Esophagus muscularis mucosa (tissue), 4 donors: ENCODE results near the gene ZNF263. TPM values are rescaled to one million over a fixed set of nuclear protein-coding genes. Genes with fewer than 3 reads are reported as not detected.

Experiments used
- DNase-seq: peaks from one replicate; pipeline ENCODE4 v3.0.0-alpha.2; 2017; ENCODE audit errors: extremely low spot score
- H3K27ac ChIP-seq, 4 donors: fragments of 200-600 bp; sonication (generic); replicated peaks in 1 of 4; 1 replicate in 3 of 4; 2 replicates in 1 of 4; pipeline ENCODE4 v1.5.1; 2016 to 2019; ENCODE audit warnings: mild to moderate bottlenecking in 1 of 4
- H3K27me3 ChIP-seq, 4 donors: fragments of 200-600 bp; sonication (generic); one replicate each; pipeline versions ENCODE4 v1.5.1 to v1.6.0; 2016 to 2019
- H3K36me3 ChIP-seq, 4 donors: fragments of 200-600 bp; sonication (generic); one replicate each; pipeline ENCODE4 v1.5.1; 2016 to 2019
- H3K4me1 ChIP-seq, 4 donors: fragments of 200-600 bp; sonication (generic); one replicate each; pipeline ENCODE4 v1.5.1; 2016 to 2019
- H3K4me3 ChIP-seq, 4 donors: fragments of 200-600 bp; sonication (generic); 1 replicate in 2 of 4; 2 replicates in 2 of 4; pipeline ENCODE4 v1.5.1; 2016 to 2019; ENCODE audit warnings: mild to moderate bottlenecking in 4 of 4, moderate library complexity in 1 of 4
- H3K9me3 ChIP-seq, 4 donors: fragments of 200-600 bp; sonication (generic); 1 replicate in 3 of 4; 2 replicates in 1 of 4; pipeline ENCODE4 v1.5.1; 2016 to 2019
- CTCF ChIP-seq, 3 experiments: fragments of 200-600 bp in 2 of 3; fragments of 450-650 bp in 1 of 3; sonication (generic) in 2 of 3; IDR thresholded peaks; one replicate each; pipeline ENCODE4 v1.5.1; 2017 to 2019; ENCODE audit warnings: antibody characterized with exemption in 3 of 3, mild to moderate bottlenecking in 2 of 3, moderate library complexity in 1 of 3
- EP300 ChIP-seq: sonication (generic); formaldehyde crosslinking; IDR thresholded peaks from one replicate; pipeline ENCODE4 v1.6.1; 2017; ENCODE audit warnings: antibody characterized with exemption
- POLR2A ChIP-seq: fragments of 450-650 bp; IDR thresholded peaks from one replicate; pipeline ENCODE4 v1.6.1; 2017; ENCODE audit warnings: antibody characterized with exemption, moderate library complexity, mild to moderate bottlenecking, low read depth
- POLR2AphosphoS5 ChIP-seq, 2 donors: sonication (generic); formaldehyde crosslinking; IDR thresholded peaks; one replicate each; pipeline ENCODE4 v1.6.1; 2017; ENCODE audit warnings: antibody characterized with exemption in 2 of 2
- WGBS: methylation state at CpG from one replicate; pipeline ENCODE4 v1.1.5; 2018; 5-methylcytosine and 5-hydroxymethylcytosine counted together
- intact Hi-C: fragments of 100-400 bp; cut with DNase I; formaldehyde crosslinking; loops from one replicate; pipeline ENCODE4 v1.15.1; 2023
- total RNA-seq, 4 donors: library from RNA; depleted of rRNA; stranded (reverse); fragments of >200 nt; gene quantifications; one replicate each; pipeline versions ENCODE4 v1.1.0 to v1.2.1, GENCODE V29; 2016

The ZNF263 gene
- total RNA-seq, 4 donors from 2014 or later: 31.1 to 54.3 (median 42.8) TPM

GRCh38 chr16:3305109-3306068, 22.1 kb downstream of the ZNF263 start, which contains the start of the genes TIGD7 and ZNF75A:
TIGD7 (minus strand) TSS chr16:3305430; CDS start chr16:3300614, 4,816 bp downstream.
ZNF75A (plus strand) TSS chr16:3305497; CDS start chr16:3308429, 2,932 bp downstream.
- intact Hi-C loops: no loop called here
- peak; percentile 95 for DNase-seq

GRCh38 chr16:3306078-3306477, 22.8 kb downstream of the ZNF263 start:
- Histone ChIP-seq H3K4me3 (peak overlapping the region; percentile 59 to 96 (median 74)), H3K36me3 (peaks cover 12 to 58% (median 35%) of the 10 kb centered on the region in 4 donors), H3K27me3 (no peaks in the 10 kb centered on the region), H3K4me1 (peaks cover 17 to 26% (median 20%) of the 10 kb centered on the region in 4 donors), H3K9me3 (peaks cover 0 to 87% (median 64%) of the 10 kb centered on the region in 4 donors), H3K27ac (peak overlapping the region; percentile 86 to 94 (median 90))
- DNase-seq: no peak
- TF ChIP-seq POLR2AphosphoS5 (IDR thresholded peaks at IDR 0.05) (no peak), POLR2A (no peak), CTCF (IDR thresholded peaks at IDR 0.05) (no peak), EP300 (no peak)
- whole genome bisulfite sequencing: 68% methylated on average over 11 of the region's 11 CpGs
- intact Hi-C loops: no loop called here

More at GRCh38 chr16:3305109-3306068, 22.1 kb downstream of the ZNF263 start, which contains the start of the genes TIGD7 and ZNF75A:
- Histone ChIP-seq H3K27me3 (no peaks in the 10 kb centered on the region), H3K4me1 (peaks cover 17 to 26% (median 20%) of the 10 kb centered on the region in 4 donors), H3K4me3 (peak within 1 kb of the TSS; percentile 59 to 96 (median 74)), H3K27ac (peak within 1 kb of the TSS; percentile 86 to 94 (median 90)), H3K9me3 (peaks cover 0 to 87% (median 64%) of the 10 kb centered on the region in 4 donors), H3K36me3 (peaks cover 19 to 65% (median 42%) of the 10 kb centered on the region in 4 donors)
- WGBS: 7% methylated on average over 29 of the region's 103 CpGs
- TF ChIP-seq EP300: no peak
- peak; percentile 89 to 97 for TF ChIP-seq POLR2AphosphoS5 (IDR thresholded peaks at IDR 0.05)
- TF ChIP-seq CTCF (IDR thresholded peaks at IDR 0.05): no peak
- peak; percentile 75 for TF ChIP-seq POLR2A

GRCh38 chr16:3311496-3311895, 28.2 kb downstream of the ZNF263 start:
- Histone ChIP-seq H3K27me3 (no peaks in the 10 kb centered on the region), H3K27ac (no peak overlapping the region), H3K4me1 (peaks cover under 1 to 8% (median 2%) of the 10 kb centered on the region in 4 donors), H3K36me3 (peaks cover 34 to 78% (median 61%) of the 10 kb centered on the region in 4 donors), H3K9me3 (peaks cover 6 to 100% (median 96%) of the 10 kb centered on the region in 4 donors), H3K4me3 (no peak overlapping the region)
- intact Hi-C loops: loop anchor here (10.0 kb wide), 1 partner anchor 87 kb away; no protein-coding TSS in a partner anchor
- TF ChIP-seq POLR2AphosphoS5 (IDR thresholded peaks at IDR 0.05) (no peak), POLR2A (no peak), CTCF (IDR thresholded peaks at IDR 0.05) (no peak), EP300 (no peak)
- WGBS: 96% methylated on average over 4 of the region's 4 CpGs
- DNase-seq: no peak

- intact Hi-C loops: loop anchor here (10.0 kb wide), 1 partner anchor 93 kb away; no protein-coding TSS in a partner anchor
- Histone ChIP-seq H3K27ac (no peak overlapping the region), H3K9me3 (peaks cover 24 to 100% (median 98%) of the 10 kb centered on the region in 4 donors), H3K27me3 (no peaks in the 10 kb centered on the region), H3K36me3 (peaks cover 42 to 64% (median 57%) of the 10 kb centered on the region in 4 donors), H3K4me3 (no peak overlapping the region), H3K4me1 (no peaks in the 10 kb centered on the region)
- TF ChIP-seq POLR2A (no peak), CTCF (IDR thresholded peaks at IDR 0.05) (no peak), EP300 (no peak), POLR2AphosphoS5 (IDR thresholded peaks at IDR 0.05) (no peak)
- DNase-seq: no peak
- WGBS: 98% methylated on average over 3 of the region's 3 CpGs
These were observed 34.2 kb downstream of the ZNF263 start for GRCh38 chr16:3317315-3317999.
